K562 (cell line): ENCODE results near the gene KCNMB1. TPM values are rescaled to one million over a fixed set of nuclear protein-coding genes. Genes with fewer than 3 reads are reported as not detected.
A peak's percentile ranks its signal among the peaks of the same experiment; 100 is the strongest.

Experiments
- ATAC-seq: fragments of 200-7000 bp; cut with Tn5 transposase; 3 replicates; pipeline ENCODE4 v1.9.1; 2020; ENCODE audit warnings: moderate library complexity
- BruUV-seq: library from RNA; stranded (reverse); fragments of 400-500 nt; replicated peaks from 2 replicates; lab custom pipeline; 2021; lab: Mats Ljungman, UMichigan
- CTCF ChIA-PET: fragments of 300-600 bp; formaldehyde crosslinking; extraction: SDS; loops from one replicate; lab custom pipeline; 2021; ENCODE audit warnings: low intra/inter-chr PET ratio; lab: Yijun Ruan, JAX
- POLR2A ChIA-PET: fragments of 300-600, 350-650 bp; sonication (Branson Sonifier 250); formaldehyde crosslinking; extraction: SDS; loops from one replicate; lab custom pipeline; 2021; ENCODE audit warnings: antibody characterized with exemption, inconsistent platforms; lab: Yijun Ruan, JAX
- DNase-seq, 4 experiments: peaks; one replicate each; pipeline versions ENCODE4 v3.0.0 to v3.0.0-alpha.2; 2011 to 2018; ENCODE audit warnings: low spot score in 3 of 4, mixed read lengths in 3 of 4; ENCODE audit errors: extremely low read depth in 1 of 4
- FAIRE-seq: peaks from 2 replicates; lab custom pipeline; 2011; peaks lifted over from hg19 to GRCh38; lab: Jason Lieb, UNC
- H2AFZ ChIP-seq: 2 replicates; pipeline ENCODE4 v1.6.0; 2011; ENCODE audit warnings: low read depth, low read length, control low read depth, inconsistent platforms
- H3K27ac ChIP-seq: fragments of 200-600 bp; 3 replicates; pipeline ENCODE4 v1.8.0; 2011; ENCODE audit warnings: low read depth, mild to moderate bottlenecking, control low read depth, inconsistent platforms, low read length, moderate library complexity, mixed read lengths; ENCODE audit errors: extremely low read depth
- H3K27me3 ChIP-seq, 2 experiments: fragments of 300-600 bp in 1 of 2; 2 replicates in 1 of 2; 3 replicates in 1 of 2; pipeline versions ENCODE4 v1.6.0 to v1.8.0; 2011; ENCODE audit warnings: inconsistent platforms in 2 of 2, low read length in 2 of 2, mild to moderate bottlenecking in 1 of 2, mixed read lengths in 1 of 2, moderate library complexity in 1 of 2; ENCODE audit not compliant: control insufficient read depth in 2 of 2, insufficient read depth in 2 of 2
- H3K36me3 ChIP-seq: fragments of 300-600 bp; 3 replicates; pipeline ENCODE4 v1.8.0; 2011; ENCODE audit warnings: mild to moderate bottlenecking, low read length, inconsistent platforms; ENCODE audit not compliant: control insufficient read depth, insufficient read depth
- H3K4me1 ChIP-seq, 2 experiments: fragments of 200-600 bp in 1 of 2; replicated peaks in 1 of 2; 2 replicates in 1 of 2; 3 replicates in 1 of 2; pipeline versions ENCODE4 v1.5.1 to v1.8.0; 2011; ENCODE audit warnings: inconsistent platforms in 2 of 2, low read length in 2 of 2, mild to moderate bottlenecking in 1 of 2, mixed read lengths in 1 of 2, moderate library complexity in 1 of 2; ENCODE audit not compliant: control insufficient read depth in 2 of 2, insufficient read depth in 2 of 2
- H3K4me2 ChIP-seq: 2 replicates; pipeline ENCODE4 v1.6.1; 2011; ENCODE audit warnings: low read length, control low read depth, inconsistent platforms, mixed read lengths; ENCODE audit not compliant: insufficient read depth
- H3K4me3 ChIP-seq: fragments of 200-600 bp; sonication (generic), shearing (Covaris generic); 2 replicates; pipeline ENCODE4 v1.5.1; 2016; ENCODE audit warnings: control low read depth, inconsistent platforms
- H3K79me2 ChIP-seq: fragments of 200-600 bp; 3 replicates; pipeline ENCODE4 v1.8.0; 2011; ENCODE audit warnings: low read length, inconsistent platforms; ENCODE audit not compliant: control insufficient read depth, insufficient read depth
- H3K9ac ChIP-seq, 2 experiments: 2 replicates each; pipeline versions ENCODE4 v1.6.0 to v1.6.1; 2011; ENCODE audit warnings: low read depth in 2 of 2, low read length in 2 of 2, control low read depth in 1 of 2, inconsistent platforms in 1 of 2, mild to moderate bottlenecking in 1 of 2, mixed read lengths in 1 of 2; ENCODE audit not compliant: insufficient read depth in 1 of 2
- H3K9me1 ChIP-seq: one replicate; pipeline ENCODE4 v1.6.0; 2011; ENCODE audit warnings: inconsistent platforms, mild to moderate bottlenecking, low read length, moderate library complexity; ENCODE audit not compliant: control insufficient read depth, insufficient read depth
- H3K9me3 ChIP-seq: replicated peaks from 2 replicates; pipeline ENCODE4 v1.5.1; 2011; ENCODE audit warnings: low read depth, low read length, inconsistent platforms; ENCODE audit not compliant: control insufficient read depth, insufficient read depth
- H4K20me1 ChIP-seq: replicated peaks from 2 replicates; pipeline ENCODE4 v1.6.1; 2011; ENCODE audit warnings: low read length, inconsistent platforms, mixed read lengths; ENCODE audit not compliant: control insufficient read depth, insufficient read depth
- ATF7 ChIP-seq: fragments of 450-650 bp; IDR thresholded peaks from 2 replicates; pipeline ENCODE4 v1.7.1; 2014; ENCODE audit warnings: mild to moderate bottlenecking, moderate library complexity
- MITF ChIP-seq: IDR thresholded peaks from 2 replicates; pipeline ENCODE4 v1.6.1; 2014; ENCODE audit warnings: antibody characterized with exemption
- THRAP3 ChIP-seq: fragments of 450-650 bp; IDR thresholded peaks from 2 replicates; pipeline ENCODE4 v1.6.1; 2016; ENCODE audit warnings: mild to moderate bottlenecking, inconsistent platforms, borderline replicate concordance
- VEZF1 ChIP-seq: fragments of 200-800 bp; sonication (Bioruptor generic); IDR thresholded peaks from 2 replicates; pipeline ENCODE4 v1.6.1; 2017; ENCODE audit warnings: missing genetic modification characterization, missing compliant biosample characterization
- ZNF124 ChIP-seq: sonication (generic); formaldehyde crosslinking; IDR thresholded peaks from 2 replicates; pipeline ENCODE4 v1.8.1; 2022; ENCODE audit warnings: missing genetic modification reagents
- WGBS: fragments of 100-300 bp; shearing (Covaris generic); methylation state at CpG from one replicate; pipeline ENCODE4 v1.1.6; 2016; ENCODE audit warnings: low coverage, mixed read lengths; ENCODE audit not compliant: insufficient coverage; ENCODE audit errors: missing lambda C conversion rate; 5-methylcytosine and 5-hydroxymethylcytosine counted together
- in situ Hi-C: fragments of 300-500 bp; cut with MboI; formaldehyde crosslinking; loops from 4 replicates; pipeline ENCODE4 v1.15.0; 2018; ENCODE audit warnings: inconsistent platforms, mixed read lengths
- intact Hi-C: fragments of 100-400 bp; cut with micrococcal nuclease; formaldehyde crosslinking; loops from 2 replicates; pipeline ENCODE4 v1.14.2; 2022
- polyA plus RNA-seq, 8 experiments: library from polyadenylated mRNA; depleted of rRNA in 4 of 8; stranded (reverse) in 5 of 8; unstranded in 3 of 8; fragments of >200 nt; fragmentation: Nextera tagmentation in 2 of 8; fragmentation: Illumina TruSeq in 1 of 8; extraction: Ambion mirVana in 2 of 8; extraction: Trizol in 1 of 8; gene quantifications; 2 replicates each; pipeline versions ENCODE4 v1.2.1 to v1.2.3, GENCODE V29; 2011 to 2014; ENCODE audit warnings: inconsistent platforms in 1 of 8, missing spikeins in 1 of 8
- total RNA-seq, 7 experiments: library from RNA; depleted of rRNA in 6 of 7; stranded (reverse); fragments of >200 nt in 6 of 7; fragmentation: Illumina TruSeq in 2 of 7; extraction: Trizol in 2 of 7; gene quantifications; 2 replicates each; pipeline versions ENCODE4 v1.2.1 to v1.2.3, GENCODE V29; 2011 to 2021; ENCODE audit warnings: low replicate concordance in 1 of 7

Gene KCNMB1
- total and polyA plus RNA-seq, 9 of the 15 experiments (the other 6 are each of a cell fraction or from before 2014, with no cell fraction given) = not detected

- 0 out of 2 replicates have a peak, but pooled peaks have one; percentile 22 for TF ChIP-seq VEZF1 (CRISPR knock-in tag)
- TF ChIP-seq ATF7 = no peak
- no peak for TF ChIP-seq MITF
- TF ChIP-seq THRAP3 = no peak
- no peak for TF ChIP-seq ZNF124 (CRISPR knock-in tag)
- peak overlapping the region; percentile 52; the same call in 1 of the 2 replicates for H2AFZ ChIP-seq
- no peak overlapping the region for H3K4me3 ChIP-seq
- H4K20me1 ChIP-seq = no peaks in the 10 kb centered on the region
- ATAC-seq (no peak), DNase-seq (no peak), FAIRE-seq (no peak)
- peaks cover 7 to 29% of the 10 kb centered on the region in 2 experiments; a peak in 4 of 5 replicates for H3K4me1 ChIP-seq
- BruUV-seq = no TSS peak
- no peak overlapping the region for H3K4me2 ChIP-seq
- no peaks in the 10 kb centered on the region for H3K9me1 ChIP-seq
- WGBS = 15% methylated on average over 4 of the region's 4 CpGs
- no peaks in the 10 kb centered on the region for H3K9me3 ChIP-seq
- POLR2A ChIA-PET = no interaction called here
- intact Hi-C loops = no loop called here
- no peaks in the 10 kb centered on the region for H3K27me3 ChIP-seq
- no peak overlapping the region for H3K27ac ChIP-seq
- CTCF ChIA-PET = no interaction called here
- no peaks in the 10 kb centered on the region for H3K36me3 ChIP-seq
- H3K9ac ChIP-seq = no peak overlapping the region
- in situ Hi-C loops = no loop called here
- peaks cover 5% of the 10 kb centered on the region; the same call in 1 of the 3 replicates for H3K79me2 ChIP-seq
Measured at GRCh38 chr5:170327168-170327567, 62.0 kb downstream of the KCNMB1 start.

Other genes with a start within 250 kb of the KCNMB1 start
- 1.8 and 2.9 TPM in 2 replicates for gene C5orf58, start 156.4 kb downstream of the KCNMB1 start, total RNA-seq (2014; rRNA removed)
- 4.3 and 5.3 TPM in 2 replicates for gene C5orf58, start 156.4 kb downstream of the KCNMB1 start, total RNA-seq (2014; rRNA removed; fragmentation: Illumina TruSeq; extraction: Trizol)
- gene C5orf58, start 156.4 kb downstream of the KCNMB1 start, total RNA-seq (2015; rRNA removed; fragmentation: Illumina TruSeq; extraction: Trizol) = 2.6 and 4.0 TPM in 2 replicates
- 1.9 and 2.4 TPM in 2 replicates for gene C5orf58, start 156.4 kb downstream of the KCNMB1 start, total RNA-seq (2021)
- 0.03 and 1.5 TPM in 2 replicates for gene C5orf58, start 156.4 kb downstream of the KCNMB1 start, polyA plus RNA-seq (2011; rRNA removed)
- gene C5orf58, start 156.4 kb downstream of the KCNMB1 start, polyA plus RNA-seq (2014; fragmentation: Illumina TruSeq; extraction: Trizol) = 5.0 and 5.4 TPM in 2 replicates
- gene C5orf58, start 156.4 kb downstream of the KCNMB1 start, polyA plus RNA-seq (2014; fragmentation: Nextera tagmentation; extraction: Ambion mirVana) = 1 to 10 TPM; 6.5 to 7.6 TPM
- 4.9 and 5.4 TPM in 2 replicates for gene C5orf58, start 156.4 kb downstream of the KCNMB1 start, polyA plus RNA-seq (2014; rRNA removed)
- gene LCP2, start 91.6 kb downstream of the KCNMB1 start, total RNA-seq (2014; rRNA removed) = 10.6 and 10.7 TPM in 2 replicates
- gene LCP2, start 91.6 kb downstream of the KCNMB1 start, total RNA-seq (2014; rRNA removed; fragmentation: Illumina TruSeq; extraction: Trizol) = 14.6 TPM in 2 replicates
- gene LCP2, start 91.6 kb downstream of the KCNMB1 start, total RNA-seq (2015; rRNA removed; fragmentation: Illumina TruSeq; extraction: Trizol) = 18.6 and 19.4 TPM in 2 replicates
- gene LCP2, start 91.6 kb downstream of the KCNMB1 start, total RNA-seq (2021) = 22.2 and 24.1 TPM in 2 replicates
- 28.5 and 42.2 TPM in 2 replicates for gene LCP2, start 91.6 kb downstream of the KCNMB1 start, polyA plus RNA-seq (2011; rRNA removed)
- 23.6 and 31.3 TPM in 2 replicates for gene LCP2, start 91.6 kb downstream of the KCNMB1 start, polyA plus RNA-seq (2014; fragmentation: Illumina TruSeq; extraction: Trizol)
- 1 to 10 TPM; 4.0 to 5.2 TPM for gene LCP2, start 91.6 kb downstream of the KCNMB1 start, polyA plus RNA-seq (2014; fragmentation: Nextera tagmentation; extraction: Ambion mirVana)
- gene LCP2, start 91.6 kb downstream of the KCNMB1 start, polyA plus RNA-seq (2014; rRNA removed) = 12.6 and 14.1 TPM in 2 replicates
- not detected in 2 replicates for gene KCNIP1, start 114.7 kb upstream of the KCNMB1 start, total RNA-seq (2014; rRNA removed)
- not detected in 2 replicates for gene KCNIP1, start 114.7 kb upstream of the KCNMB1 start, total RNA-seq (2014; rRNA removed; fragmentation: Illumina TruSeq; extraction: Trizol)
- not detected in 2 replicates for gene KCNIP1, start 114.7 kb upstream of the KCNMB1 start, total RNA-seq (2015; rRNA removed; fragmentation: Illumina TruSeq; extraction: Trizol)
- gene KCNIP1, start 114.7 kb upstream of the KCNMB1 start, total RNA-seq (2021) = not detected in 2 replicates
- not detected in 2 replicates for gene KCNIP1, start 114.7 kb upstream of the KCNMB1 start, polyA plus RNA-seq (2011; rRNA removed)
- gene KCNIP1, start 114.7 kb upstream of the KCNMB1 start, polyA plus RNA-seq (2014; fragmentation: Illumina TruSeq; extraction: Trizol) = not detected in 2 replicates
- gene KCNIP1, start 114.7 kb upstream of the KCNMB1 start, polyA plus RNA-seq (2014; fragmentation: Nextera tagmentation; extraction: Ambion mirVana) = not detected
- not detected in 2 replicates for gene KCNIP1, start 114.7 kb upstream of the KCNMB1 start, polyA plus RNA-seq (2014; rRNA removed)